HepG2 (cell line): ENCODE data around the gene PGRMC2.

Experiments
- CEBPB ChIP-seq: IDR thresholded peaks from 2 replicates; pipeline ENCODE4 v1.6.1; 2011; ENCODE audit warnings: low read depth, low read length, improper control_type of control experiment, borderline replicate concordance
- CTCF ChIP-seq: sonication (generic); formaldehyde crosslinking; IDR thresholded peaks from 2 replicates; pipeline ENCODE4 v1.5.0; 2020; ENCODE audit warnings: mild to moderate bottlenecking, missing genetic modification reagents, moderate library complexity
- EP300 ChIP-seq, 3 experiments: sonication (generic) in 1 of 3; formaldehyde crosslinking in 1 of 3; IDR thresholded peaks; 2 replicates each; pipeline versions ENCODE4 v1.5.1 to v1.6.1; 2011 to 2020; ENCODE audit warnings: low read depth in 2 of 3, low read length in 2 of 3, borderline replicate concordance in 1 of 3, improper control_type of control experiment in 1 of 3, mild to moderate bottlenecking in 1 of 3, missing genetic modification reagents in 1 of 3, moderate library complexity in 1 of 3
- HES4 ChIP-seq: sonication (generic); formaldehyde crosslinking; IDR thresholded peaks from 2 replicates; pipeline ENCODE4 v1.9.0; 2021; ENCODE audit warnings: mild to moderate bottlenecking, missing genetic modification reagents, borderline replicate concordance
- MEF2D ChIP-seq: sonication (generic); formaldehyde crosslinking; IDR thresholded peaks from 2 replicates; pipeline ENCODE4 v1.5.1; 2020; ENCODE audit warnings: mild to moderate bottlenecking, missing genetic modification reagents
- SAFB2 ChIP-seq: sonication (generic); formaldehyde crosslinking; IDR thresholded peaks from 2 replicates; pipeline ENCODE4 v1.5.1; 2020; ENCODE audit warnings: missing genetic modification reagents, low read depth, mild to moderate bottlenecking, borderline replicate concordance
- ZNF644 ChIP-seq: IDR thresholded peaks from 2 replicates; pipeline ENCODE4 v1.6.1; 2016; ENCODE audit warnings: low read depth
- ZNF747 ChIP-seq: sonication (generic); formaldehyde crosslinking; IDR thresholded peaks from 2 replicates; pipeline ENCODE4 v1.8.1; 2023; ENCODE audit warnings: missing genetic modification reagents, mild to moderate bottlenecking, borderline replicate concordance
- TF ChIP-seq, protein P1 (sequence below): sonication (generic); formaldehyde crosslinking; IDR thresholded peaks from 2 replicates; pipeline ENCODE4 v1.9.0; 2021; ENCODE audit warnings: missing genetic modification reagents, mild to moderate bottlenecking, borderline replicate concordance

DNA sequence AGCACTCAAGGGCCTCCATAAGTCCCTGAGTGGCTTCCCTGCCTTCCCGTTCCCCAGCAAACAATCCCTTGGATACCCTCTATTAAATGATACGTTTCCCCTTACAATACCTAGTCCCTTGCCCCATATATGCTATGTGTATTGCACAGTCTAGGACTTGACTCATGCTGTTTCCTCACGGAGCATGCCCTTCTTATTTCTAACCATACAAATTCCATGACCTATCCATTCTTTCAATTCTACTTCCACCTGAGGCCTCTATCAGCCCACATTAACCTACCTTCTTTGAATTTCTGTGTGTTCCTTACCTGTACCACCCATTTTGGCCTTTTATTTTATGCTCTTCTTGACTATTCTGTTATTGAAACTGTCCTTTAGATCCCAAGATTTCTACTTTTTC is 2.9 kb upstream of the PGRMC2 start:
- TF ChIP-seq CEBPB (no peak), CTCF (CRISPR knock-in tag) (no peak), HES4 (CRISPR knock-in tag) (no peak), ZNF644 (CRISPR knock-in tag) (no peak), SAFB2 (CRISPR knock-in tag) (no peak), MEF2D (CRISPR knock-in tag) (no peak), EP300 (IDR thresholded peaks at IDR 0.05; ENCODE audit: low read depth in 2 of 2, low read length in 2 of 2) (no peak), EP300 (CRISPR knock-in tag; IDR thresholded peaks at IDR 0.05; ENCODE audit: borderline replicate concordance) (no peak), ZNF747 (CRISPR knock-in tag) (no peak)
- TF ChIP-seq, protein P1, sequence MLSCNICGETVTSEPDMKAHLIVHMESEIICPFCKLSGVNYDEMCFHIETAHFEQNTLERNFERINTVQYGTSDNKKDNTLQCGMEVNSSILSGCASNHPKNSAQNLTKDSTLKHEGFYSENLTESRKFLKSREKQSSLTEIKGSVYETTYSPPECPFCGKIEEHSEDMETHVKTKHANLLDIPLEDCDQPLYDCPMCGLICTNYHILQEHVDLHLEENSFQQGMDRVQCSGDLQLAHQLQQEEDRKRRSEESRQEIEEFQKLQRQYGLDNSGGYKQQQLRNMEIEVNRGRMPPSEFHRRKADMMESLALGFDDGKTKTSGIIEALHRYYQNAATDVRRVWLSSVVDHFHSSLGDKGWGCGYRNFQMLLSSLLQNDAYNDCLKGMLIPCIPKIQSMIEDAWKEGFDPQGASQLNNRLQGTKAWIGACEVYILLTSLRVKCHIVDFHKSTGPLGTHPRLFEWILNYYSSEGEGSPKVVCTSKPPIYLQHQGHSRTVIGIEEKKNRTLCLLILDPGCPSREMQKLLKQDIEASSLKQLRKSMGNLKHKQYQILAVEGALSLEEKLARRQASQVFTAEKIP (CRISPR knock-in tag) = no peak
